HG02642 (cell line): ENCODE data around the gene SH3BP5L.
"Not testable (repeated sequence)": the region's sequence is repeated elsewhere in the genome, so short reads cannot be mapped to it uniquely, and the experiment has no call there.

ENCODE experiments used
- ATAC-seq: cut with Tn5 transposase; IDR thresholded peaks from one replicate; pipeline ENCODE4 v1.9.1; 2021; ENCODE audit warnings: mild to moderate bottlenecking; ENCODE audit not compliant: unreplicated experiment, poor library complexity

SH3BP5L gene

DNA sequence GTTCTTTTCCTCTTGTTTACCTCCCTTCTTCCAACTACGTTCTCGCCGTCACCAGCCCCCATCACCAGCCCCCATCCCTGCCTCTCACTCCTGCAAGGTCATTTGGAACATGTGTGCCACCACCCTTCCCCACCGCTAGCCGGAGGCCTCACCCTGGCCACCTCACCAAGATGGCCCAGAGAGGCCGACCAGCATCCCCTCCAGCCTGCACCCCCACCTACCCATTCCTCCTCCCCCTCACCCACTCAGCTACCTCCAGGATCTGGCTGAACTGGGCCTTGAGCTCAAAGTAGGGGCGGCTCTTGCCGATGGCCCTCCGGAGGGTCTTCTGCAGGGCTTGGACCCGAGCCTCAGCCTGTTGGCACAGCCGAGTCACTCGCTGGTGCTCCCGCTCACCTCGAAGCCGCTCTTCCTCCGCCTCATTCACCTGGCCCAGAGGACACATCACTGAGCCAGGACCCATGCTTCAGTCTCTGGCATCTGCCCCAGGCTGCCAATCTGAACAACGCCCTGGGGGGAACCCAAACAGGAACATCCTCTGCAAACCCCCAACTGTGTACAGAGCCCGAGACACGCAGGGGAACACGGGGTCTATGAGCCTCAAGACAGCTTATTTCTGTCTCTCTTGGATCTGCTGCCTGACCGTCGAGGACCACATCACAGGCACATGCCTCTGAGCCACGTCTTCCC lies 12.8 kb downstream of the SH3BP5L start:
- no peak for ATAC-seq

DNA sequence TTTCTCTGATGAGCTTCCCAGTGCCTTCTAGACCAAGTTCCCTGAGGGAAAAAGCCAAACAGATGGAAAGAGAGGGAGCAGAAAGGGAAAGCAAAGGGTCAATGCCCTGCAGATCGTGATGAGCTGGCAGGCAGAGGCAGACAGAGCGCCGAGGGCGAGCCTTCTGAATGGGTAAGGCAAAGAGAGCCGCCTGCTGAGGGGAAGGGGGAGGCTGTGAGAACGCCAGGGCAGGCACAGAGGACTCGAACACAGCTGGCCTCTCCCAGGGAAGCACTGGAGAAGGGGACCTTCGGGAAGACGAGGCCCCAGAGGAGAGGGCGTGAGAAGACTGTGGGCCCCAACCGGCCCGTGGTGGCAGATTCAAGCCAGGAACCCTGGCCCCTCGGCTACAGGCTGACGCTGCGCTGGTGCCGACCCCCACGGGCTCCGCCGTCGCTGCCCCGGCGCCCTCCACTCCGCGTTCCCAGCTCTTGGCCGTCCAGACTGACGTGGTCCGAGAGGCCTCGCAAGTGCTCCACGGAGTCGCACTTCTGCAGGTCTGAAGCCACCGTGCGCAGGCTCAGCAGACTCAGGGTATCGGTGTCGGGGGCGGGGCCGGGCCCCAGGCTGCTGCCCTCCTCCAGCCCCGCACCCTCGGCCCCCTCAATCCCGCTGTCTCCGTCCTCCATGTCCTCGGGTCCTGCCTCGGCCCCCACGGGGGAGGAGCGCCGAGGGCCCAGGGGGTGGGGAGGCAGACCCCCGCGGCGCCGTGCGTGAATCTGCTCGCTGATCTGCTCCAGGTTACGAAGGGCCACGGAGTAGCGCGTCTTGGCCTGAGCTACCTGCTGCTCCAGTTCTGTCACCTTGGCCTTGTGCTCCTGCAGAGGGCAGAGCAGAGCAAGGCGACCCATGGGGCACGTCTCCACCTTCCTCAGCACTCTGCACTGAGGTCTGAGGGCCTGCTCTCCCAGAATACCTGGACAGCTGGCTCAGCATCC lies 13.9 kb downstream of the SH3BP5L start:
- no peak for ATAC-seq

DNA sequence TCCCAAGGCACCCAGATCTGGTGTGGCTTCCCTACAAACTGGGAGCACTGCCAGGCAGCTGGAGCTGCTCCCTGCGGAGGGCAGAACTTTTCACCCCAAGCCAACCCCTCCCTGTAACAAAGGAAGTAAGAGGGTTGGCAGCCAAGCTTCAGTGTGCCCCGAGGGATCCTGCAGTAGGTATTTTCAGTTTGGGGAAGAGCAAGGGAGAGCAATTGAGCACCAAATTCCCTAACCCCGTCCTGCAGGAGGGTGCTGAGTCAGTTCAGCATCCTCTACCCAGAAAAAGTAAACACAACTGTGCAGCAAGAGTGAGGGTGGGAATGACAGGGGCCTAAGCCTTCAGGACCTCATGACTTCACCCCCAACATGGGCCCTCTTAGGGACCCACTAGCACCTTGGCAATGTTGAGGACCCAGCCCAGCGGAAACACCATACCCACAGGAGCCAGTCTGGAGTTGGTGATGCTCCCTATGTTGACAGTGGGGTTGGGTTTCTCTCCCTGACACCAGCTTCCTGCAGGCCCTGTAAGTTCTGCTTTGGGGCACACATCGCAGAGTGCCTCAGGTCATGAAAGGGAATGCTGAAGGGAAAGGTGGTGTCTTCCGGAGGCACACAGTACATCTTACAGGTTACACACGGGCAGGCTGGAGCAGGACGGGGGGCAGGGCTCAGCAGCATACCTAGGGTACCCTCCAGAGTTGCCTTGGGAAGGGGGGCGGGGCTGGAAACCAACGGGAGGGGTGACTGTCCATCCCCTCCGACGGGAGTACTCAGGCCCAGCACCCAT lies 14.8 kb downstream of the SH3BP5L start:
- ATAC-seq: no peak

DNA sequence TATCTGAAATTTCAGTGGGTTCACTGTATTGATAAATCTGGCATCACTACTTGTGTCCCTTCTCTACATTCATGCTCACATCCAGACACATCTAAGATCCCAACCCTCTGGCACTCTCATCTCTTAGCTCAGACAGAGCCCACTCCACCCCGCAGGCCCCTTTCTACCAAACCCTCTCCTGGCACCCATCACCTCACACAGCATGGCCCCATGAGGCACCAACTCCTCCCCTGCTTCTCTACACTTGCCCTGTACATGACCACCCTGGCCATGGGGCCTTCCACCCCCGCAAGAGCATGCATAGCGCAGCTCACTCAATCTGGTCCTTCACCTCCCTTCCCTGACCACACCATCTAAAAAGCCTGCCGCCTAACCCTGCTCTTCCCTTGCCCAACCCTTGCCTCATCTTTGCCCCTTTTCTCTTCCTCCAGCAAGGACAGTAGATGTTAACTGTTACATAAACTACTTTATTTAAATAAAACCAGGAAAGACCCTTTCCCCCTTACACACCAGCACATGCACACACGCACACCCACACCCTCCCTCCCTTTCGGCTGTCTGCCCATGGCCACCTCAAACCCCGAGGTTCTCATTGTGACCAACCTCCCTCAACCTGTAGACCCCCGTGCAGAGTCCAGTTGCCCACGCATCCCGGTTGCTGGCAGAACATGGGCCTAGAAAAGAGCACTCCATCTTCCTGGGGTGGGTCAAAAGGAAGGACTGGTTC lies 15.6 kb downstream of the SH3BP5L start:
- ATAC-seq: no peak

DNA sequence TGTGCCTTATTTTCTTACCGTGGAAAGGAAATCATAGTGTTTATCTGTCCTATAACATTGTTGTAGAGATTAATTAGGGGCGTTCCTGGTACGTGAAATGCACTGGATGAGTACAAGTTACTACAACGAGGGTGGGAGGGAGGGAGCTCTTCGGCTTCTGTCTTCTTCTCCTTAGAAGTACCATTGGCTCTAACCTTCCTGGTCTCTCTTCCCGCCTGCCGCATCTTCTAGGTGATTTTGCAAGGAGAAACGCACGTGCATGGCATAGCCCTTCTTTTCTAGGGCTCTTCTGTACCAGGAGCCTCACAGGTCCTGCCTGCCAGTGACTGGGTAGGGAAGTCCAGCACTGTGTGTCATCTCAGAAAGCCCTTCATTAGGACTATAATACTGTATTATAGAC lies 16.8 kb downstream of the SH3BP5L start:
- no peak for ATAC-seq

DNA sequence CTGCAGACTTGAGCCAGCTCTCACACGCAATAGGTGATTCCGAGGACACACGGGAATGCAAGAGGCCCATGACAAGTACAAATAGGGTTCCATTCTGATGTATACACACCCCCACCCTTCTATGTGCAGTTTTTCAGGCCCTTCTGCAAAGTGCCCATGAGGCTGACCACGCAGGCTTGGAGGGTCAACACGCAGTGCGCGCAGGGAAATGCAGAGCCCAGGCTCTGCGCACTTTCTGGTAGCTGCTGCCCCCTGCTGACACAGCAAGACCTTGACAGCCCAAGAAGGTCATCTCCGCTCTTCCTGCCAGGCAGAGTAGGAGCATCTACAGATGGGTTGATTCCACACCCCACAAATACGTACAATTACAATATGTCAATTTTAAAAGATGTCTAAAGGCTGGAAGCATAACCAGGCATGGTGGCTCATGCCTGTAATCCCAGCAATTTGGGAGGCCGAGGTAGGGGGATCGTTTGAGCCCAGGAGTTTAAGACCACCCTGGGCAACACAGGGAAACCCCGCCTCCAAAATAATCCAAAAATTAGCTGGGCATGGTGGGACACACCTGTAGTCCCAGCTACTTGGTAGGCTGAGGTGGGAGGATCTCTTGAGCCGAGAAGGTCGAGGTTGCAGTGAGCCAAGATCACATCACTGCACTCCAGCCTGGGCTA lies 18.5 kb downstream of the SH3BP5L start:
- ATAC-seq: peak; percentile 58

DNA sequence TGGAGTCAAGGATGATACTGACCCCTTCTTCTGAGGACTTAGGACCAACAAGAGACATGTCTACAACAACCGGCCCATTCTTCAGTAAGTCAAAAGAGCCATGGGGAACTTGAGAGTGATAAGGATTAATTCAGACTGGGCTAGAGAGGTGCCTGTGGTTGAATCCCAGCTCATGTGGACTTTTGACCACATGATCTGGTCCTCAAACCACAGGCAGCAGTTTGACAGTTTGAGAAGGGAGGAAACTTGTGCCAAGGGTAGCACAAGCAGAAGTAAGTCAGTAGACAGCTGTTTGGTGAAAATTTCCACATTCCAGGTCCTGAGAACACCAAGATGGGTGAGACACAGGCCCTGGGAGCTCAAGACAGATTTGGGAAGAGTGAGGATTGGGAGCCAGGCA lies 19.8 kb downstream of the SH3BP5L start:
- no peak for ATAC-seq

DNA sequence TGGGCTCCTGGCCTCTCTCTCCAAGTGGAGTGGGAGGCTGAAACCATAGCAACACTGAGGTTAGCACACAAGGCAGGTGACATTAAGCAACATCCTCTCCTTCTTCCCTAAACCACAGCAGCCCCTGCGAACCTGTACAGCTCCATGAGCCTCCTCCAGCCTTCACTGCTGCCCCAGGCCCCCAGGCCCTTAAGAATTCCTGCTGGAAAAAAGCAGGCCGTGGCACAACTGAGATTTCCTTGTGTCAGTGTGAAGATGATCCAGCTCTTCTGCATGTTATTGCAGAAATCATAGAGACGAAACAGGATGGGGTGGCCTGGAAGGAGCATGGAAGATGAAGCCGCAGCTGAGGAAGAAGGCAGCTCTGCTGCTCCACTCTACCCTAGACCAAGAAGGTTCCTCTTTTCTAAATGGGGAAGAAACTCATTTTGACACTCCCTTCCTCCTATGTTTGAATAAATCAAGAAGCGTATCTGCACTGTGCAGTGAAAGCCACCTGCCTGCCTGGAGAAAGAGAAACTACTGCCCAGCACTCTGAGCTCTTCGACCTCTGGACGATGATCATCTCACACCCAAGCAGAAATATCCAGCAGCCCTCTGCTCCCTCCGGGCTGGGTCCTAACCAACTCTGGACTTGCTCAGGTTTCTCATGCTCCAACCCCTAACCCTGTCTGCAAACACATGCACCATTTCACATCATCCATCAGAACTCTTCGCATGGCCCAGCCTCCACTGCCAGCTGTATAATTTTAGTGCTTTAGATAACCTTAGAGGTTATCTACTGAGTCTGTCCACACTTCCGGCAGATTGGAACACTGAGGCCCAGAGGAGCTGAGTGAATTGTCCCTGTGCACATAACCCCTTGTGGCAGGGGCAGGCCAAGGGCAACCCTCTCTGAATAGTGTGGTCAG lies 20.7 kb downstream of the SH3BP5L start:
- ATAC-seq: peak; percentile 87

DNA sequence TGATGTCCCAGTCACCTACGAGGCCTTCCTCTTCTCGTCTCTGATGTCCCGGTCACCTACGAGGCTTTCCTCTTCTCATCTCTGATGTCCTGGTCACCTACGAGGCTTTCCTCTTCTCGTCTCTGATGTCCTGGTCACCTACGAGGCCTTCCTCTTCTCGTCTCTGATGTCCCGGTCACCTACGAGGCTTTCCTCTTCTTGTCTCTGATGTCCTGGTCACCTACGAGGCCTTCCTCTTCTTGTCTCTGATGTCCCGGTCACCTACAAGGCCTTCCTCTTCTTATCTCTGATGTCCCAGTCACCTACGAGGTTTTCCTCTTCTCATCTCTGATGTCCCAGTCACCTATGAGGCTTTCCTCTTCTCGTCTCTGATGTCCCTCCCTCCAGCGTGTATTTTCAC lies 22.2 kb downstream of the SH3BP5L start:
- ATAC-seq: not testable (repeated sequence)

DNA sequence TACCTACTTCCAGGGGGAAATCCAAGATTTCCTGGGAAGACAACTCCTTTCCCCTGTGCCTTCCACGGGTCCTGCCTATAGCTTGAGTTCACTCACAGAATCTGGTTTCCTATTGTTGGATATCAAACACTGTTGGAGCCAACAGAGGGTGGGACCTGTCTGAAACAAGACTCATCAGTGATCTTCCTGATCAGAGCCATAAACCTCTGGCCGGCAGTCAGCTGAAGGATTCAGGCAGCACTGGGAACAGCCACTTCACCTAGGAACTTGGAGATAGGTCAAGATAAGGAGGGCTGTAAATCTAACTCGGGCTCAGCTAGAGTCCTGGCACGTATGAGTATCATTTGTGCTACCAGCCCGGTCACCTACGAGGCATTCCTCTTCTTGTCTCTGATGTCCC lies 23.3 kb downstream of the SH3BP5L start:
- no peak for ATAC-seq

DNA sequence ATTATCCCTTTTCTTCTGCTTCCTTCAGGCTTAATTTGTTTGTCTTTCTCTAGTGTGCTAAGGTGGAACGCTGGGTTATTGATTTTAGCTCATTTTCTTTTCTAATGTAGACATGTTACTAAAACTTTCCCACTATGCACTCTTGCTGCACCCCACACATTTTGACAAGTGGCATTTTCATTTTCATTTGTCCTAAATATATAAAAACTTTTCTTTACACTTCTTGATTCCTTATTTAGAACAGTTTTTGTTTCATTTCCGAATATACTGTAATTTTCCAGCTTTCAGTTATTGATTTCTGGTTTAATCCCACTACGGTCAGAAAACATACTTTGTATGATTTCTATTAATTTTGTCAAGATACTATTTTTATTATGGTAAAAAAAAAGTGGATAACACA lies 25.3 kb downstream of the SH3BP5L start:
- ATAC-seq: no peak

DNA sequence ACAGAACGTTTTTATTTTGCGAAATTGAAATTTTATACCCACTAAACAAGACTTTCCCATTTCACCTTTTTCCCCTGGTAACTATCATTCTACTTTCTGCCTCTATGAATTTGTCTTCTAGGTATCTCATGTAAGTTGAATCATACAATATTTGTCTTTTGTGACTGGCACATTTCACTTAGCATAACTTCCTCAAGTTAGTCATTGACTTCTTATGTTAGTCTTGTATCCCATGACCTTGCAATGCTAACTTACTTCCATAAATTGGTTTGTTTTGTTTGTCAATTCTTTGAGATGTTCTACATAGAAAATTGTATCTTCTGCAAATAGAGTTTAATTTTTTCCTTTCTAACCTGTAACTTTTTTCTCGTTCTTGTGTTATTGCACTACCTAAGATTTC lies 26.9 kb downstream of the SH3BP5L start:
- no peak for ATAC-seq

DNA sequence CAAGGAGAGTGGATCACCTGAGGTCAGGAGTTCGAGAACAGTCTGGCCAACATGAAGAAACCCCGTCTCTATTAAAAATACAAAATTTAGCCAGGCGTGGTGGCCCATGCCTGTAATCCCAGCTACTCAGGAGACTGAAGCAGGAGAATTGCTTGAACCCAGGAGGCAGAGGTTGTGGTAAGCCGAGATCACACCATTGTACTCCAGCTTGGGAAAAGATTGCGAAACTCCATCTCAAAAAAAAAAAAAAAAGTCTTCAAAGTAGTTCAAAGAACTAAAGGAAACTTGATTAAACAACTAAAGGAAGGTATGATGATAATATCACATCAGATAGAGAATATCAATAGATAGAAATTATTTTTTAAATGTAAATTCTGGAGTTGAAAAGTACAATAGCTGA lies 31.1 kb downstream of the SH3BP5L start:
- ATAC-seq: not testable (repeated sequence)

DNA sequence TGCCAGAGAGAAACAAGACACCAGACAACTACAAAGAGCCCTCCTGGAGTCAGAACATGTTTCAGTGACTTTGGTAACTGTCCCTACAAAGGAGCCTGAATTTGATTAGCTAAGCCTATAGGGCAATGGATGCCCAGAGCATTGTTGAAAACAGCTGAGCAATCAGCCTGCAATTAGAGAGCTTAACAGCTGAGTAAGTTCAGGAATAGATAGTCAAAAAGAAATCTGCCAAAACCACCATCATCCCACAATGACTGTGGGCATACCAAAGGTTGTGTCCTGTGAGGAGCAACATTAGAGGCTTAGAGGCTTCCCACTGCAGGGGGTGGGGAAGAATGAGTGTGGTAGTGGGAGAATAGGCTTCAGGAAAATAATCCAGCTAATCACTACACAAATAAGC lies 32.1 kb downstream of the SH3BP5L start:
- peak; percentile 92 for ATAC-seq

DNA sequence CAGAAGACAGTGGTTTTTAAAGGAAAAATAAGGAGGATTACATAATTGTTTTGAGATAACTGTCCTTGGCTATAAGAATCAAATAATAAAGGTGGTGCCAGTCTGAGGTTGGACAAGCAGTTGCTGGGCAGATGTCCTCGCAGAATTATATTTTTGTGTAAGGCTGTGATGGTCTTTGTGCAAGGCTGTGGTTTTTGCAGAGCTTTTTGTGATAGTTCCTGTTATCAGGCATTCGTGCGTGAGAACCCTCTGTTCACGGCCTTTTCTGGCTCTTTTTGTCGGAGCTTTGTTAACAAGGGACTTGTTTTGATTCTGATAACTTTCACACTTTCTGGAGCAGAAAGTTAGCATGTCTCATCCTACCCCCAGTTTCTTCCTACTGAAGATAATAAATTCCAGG lies 33.4 kb downstream of the SH3BP5L start:
- ATAC-seq: no peak

DNA sequence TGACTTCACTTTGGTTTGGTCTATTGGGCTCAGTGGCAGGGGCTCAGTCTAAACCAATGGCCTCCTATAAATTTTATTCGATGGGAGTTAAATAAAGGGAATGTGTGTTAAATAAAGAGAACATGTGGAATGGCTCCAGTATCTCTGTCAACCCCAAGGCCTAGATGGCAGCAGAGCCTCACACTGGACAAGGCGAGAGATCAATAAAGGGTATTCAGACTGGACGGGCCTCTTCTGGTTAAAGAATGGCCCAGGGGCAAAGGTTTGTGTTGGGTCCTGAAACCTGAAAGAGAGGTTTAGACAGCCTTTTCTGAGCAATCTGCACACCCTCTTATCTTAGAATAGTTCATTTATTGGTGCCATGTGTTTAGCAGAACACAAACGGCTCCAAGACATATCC lies 34.7 kb downstream of the SH3BP5L start:
- no peak for ATAC-seq

DNA sequence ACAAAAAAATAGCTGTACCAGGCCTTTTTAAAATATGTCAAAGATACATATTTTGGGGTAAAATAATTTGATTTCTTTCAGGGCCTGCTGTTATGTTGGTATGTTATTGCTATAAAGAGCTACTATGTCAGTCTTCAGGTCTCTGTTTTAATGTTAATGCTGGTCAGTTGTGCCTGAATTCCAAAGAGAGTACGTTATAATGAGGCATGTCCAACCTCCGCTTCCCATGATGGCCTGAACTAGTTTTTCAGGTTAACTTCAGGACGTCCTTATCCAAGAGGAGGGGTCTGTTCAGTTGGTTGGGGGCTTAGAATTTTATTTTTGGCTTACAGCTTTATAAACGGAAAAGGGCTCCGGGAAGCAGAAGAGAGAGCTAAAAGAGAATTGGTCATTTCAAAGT lies 35.3 kb downstream of the SH3BP5L start:
- ATAC-seq: no peak

DNA sequence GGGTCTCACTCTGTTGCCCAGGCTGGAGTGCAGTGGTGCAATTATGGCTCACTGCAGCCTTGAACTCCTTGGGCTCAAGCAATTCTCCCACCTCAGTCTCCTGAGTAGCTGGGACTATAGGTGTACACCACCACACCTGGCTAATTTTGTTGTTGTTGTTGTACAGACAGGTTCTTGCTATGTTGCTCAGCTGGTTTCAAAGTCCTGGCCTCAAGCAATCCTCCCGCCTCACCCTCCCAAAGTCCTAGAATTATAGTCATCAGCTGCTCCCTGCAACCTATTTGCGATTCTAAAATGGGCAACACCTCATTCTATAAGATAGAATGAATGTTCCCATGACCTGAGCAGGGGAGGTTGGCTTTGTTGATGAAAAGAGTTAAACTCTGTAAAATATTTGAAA lies 36.4 kb downstream of the SH3BP5L start:
- ATAC-seq: not testable (repeated sequence)

DNA sequence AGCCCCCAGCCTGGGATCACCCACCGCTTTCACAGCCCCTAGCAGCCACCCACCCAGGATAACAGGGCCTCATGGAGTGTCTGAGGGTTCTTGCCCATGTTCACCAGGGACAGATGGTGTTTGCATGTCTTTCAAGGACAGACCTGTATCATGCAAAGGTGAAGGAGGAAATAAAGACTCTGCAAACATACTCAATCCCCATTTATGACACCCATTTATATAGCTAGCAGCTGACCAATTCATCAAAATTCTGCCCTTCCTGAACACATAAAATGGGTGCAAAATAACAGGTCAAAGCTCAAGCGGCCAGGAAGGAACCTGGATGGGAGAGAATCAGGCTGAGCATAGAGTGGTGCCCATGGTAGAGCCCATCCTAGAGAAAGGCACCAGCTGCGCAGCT lies 37.4 kb downstream of the SH3BP5L start:
- no peak for ATAC-seq
